HG03342 (cell line): ENCODE measurements around the gene IZUMO4.

Experiments
- ATAC-seq: cut with Tn5 transposase; IDR thresholded peaks from one replicate; pipeline ENCODE4 v1.9.1; 2021; ENCODE audit warnings: mild to moderate bottlenecking, moderate library complexity; ENCODE audit not compliant: unreplicated experiment

The IZUMO4 gene

GRCh38 chr19:2058570-2059421 lies 37.9 kb upstream of the IZUMO4 start:
- ATAC-seq, result no peak

- ATAC-seq, result no peak
Measured at GRCh38 chr19:2059422-2060201, 37.1 kb upstream of the IZUMO4 start.

GRCh38 chr19:2060884-2061494 lies 35.7 kb upstream of the IZUMO4 start:
- peak; percentile 27 for ATAC-seq

GRCh38 chr19:2061495-2062388 lies 35.0 kb upstream of the IZUMO4 start:
- ATAC-seq, result peak; percentile 71

GRCh38 chr19:2062389-2062729 lies 34.4 kb upstream of the IZUMO4 start:
- no peak for ATAC-seq

GRCh38 chr19:2062770-2063169 lies 33.9 kb upstream of the IZUMO4 start:
- ATAC-seq, result no peak

- no peak for ATAC-seq
Measured at GRCh38 chr19:2063824-2064223, 32.9 kb upstream of the IZUMO4 start.

GRCh38 chr19:2064395-2064787 lies 32.3 kb upstream of the IZUMO4 start:
- no peak for ATAC-seq

- no peak for ATAC-seq
Measured at GRCh38 chr19:2064788-2065524, 31.8 kb upstream of the IZUMO4 start.

- ATAC-seq, result no peak
Measured at GRCh38 chr19:2070436-2070827, 26.3 kb upstream of the IZUMO4 start.

- ATAC-seq, result no peak
Measured at GRCh38 chr19:2070986-2071673, 25.6 kb upstream of the IZUMO4 start.

- no peak for ATAC-seq
Measured at GRCh38 chr19:2072757-2073551, 23.8 kb upstream of the IZUMO4 start.

- ATAC-seq, result no peak
Measured at GRCh38 chr19:2076526-2076944, 20.2 kb upstream of the IZUMO4 start.

GRCh38 chr19:2077398-2077797 lies 19.3 kb upstream of the IZUMO4 start:
- ATAC-seq, result no peak

GRCh38 chr19:2077833-2078619 lies 18.7 kb upstream of the IZUMO4 start:
- ATAC-seq, result no peak

GRCh38 chr19:2079076-2079864 lies 17.4 kb upstream of the IZUMO4 start:
- no peak for ATAC-seq

- ATAC-seq, result no peak
Measured at GRCh38 chr19:2079865-2080301, 16.8 kb upstream of the IZUMO4 start.
